ENCODE measurements around the gene LDLRAD3.

- TF ChIP-seq CTCF (optimal IDR thresholded peaks at IDR 0.05 in 1 of 3, IDR thresholded peaks at IDR 0.05 in 1 of 3, conservative IDR thresholded peaks at IDR 0.05 in 1 of 3; ENCODE audit: extremely low read depth in 1 of 3, insufficient read depth in 2 of 3, low read length in 3 of 3) (no peak), EZH2 (IDR thresholded peaks at IDR 0.05; ENCODE audit: low read length) (no peak)
Observed at GRCh38 chr11:35933320-35933871, 10.5 kb upstream of the LDLRAD3 start.

Measured in keratinocyte (primary cell).